B cell (primary cell): Measurements from ENCODE around the gene ANKRD49.

Experiments used
- CTCF ChIP-seq: fragments of 200-600 bp; IDR thresholded peaks from one replicate; pipeline ENCODE4 v1.8.0; 2022; ENCODE audit warnings: antibody characterized with exemption, mild to moderate bottlenecking
- EZH2 ChIP-seq: IDR thresholded peaks from 2 replicates; pipeline ENCODE4 v1.6.1; 2012; ENCODE audit warnings: borderline replicate concordance, low read depth, mild to moderate bottlenecking, moderate library complexity, low read length; ENCODE audit not compliant: insufficient read depth, poor library complexity, severe bottlenecking

DNA sequence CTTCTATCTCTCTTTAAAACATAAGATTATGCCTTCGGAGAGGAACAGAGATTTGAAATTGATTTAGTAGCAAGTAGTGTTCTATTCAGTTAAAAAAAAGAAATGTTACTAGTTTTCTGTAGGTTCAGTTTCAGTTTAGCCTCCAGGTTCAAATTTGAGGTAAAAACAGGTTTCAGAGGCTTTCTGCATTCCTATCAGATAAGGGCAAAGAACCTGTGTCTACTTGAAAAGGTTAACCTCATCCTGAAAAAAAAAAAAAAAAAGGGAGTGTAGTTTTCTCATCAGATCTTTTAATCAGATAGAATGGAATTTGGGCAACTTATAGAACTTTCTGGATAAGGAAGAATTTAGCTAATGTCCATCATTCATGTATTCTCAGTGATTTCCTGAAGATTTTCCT is 30.6 kb downstream of the ANKRD49 start:
- no peak for TF ChIP-seq CTCF
- no peak for TF ChIP-seq EZH2
